ENCODE data around the gene RPUSD1. TPM values are rescaled to one million over a fixed set of nuclear protein-coding genes. Genes with fewer than 3 reads are reported as not detected.
A peak's percentile ranks its signal among the peaks of the same experiment; 100 is the strongest.
"Not testable (repeated sequence)": the region's sequence is repeated elsewhere in the genome, so short reads cannot be mapped to it uniquely, and the experiment has no call there.

Gene RPUSD1
- total RNA-seq, 2 donors from 2014 or later: 8.8 to 11.4 TPM

DNA sequence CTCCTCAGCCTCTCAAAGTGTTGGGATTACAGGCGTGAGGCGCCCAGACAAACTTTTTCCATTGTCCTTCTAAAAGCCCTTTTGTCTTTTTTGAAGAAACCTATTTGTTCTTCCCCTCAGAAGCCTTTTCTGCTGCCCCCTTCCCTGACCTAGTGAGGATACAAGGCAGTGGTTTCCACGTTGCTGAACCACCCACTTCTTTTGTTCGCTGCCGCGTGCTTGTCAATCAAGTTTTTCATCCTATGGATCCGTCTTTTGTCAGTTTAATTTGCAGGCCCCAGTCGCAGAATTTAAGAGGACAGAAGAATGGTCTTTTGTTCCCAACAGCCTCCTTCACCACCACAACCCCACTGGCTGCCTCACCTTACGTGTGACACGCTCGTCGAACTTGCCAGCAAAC is 32.6 kb upstream of the RPUSD1 start:
- DNase-seq (ENCODE audit: low spot score): no peak

DNA sequence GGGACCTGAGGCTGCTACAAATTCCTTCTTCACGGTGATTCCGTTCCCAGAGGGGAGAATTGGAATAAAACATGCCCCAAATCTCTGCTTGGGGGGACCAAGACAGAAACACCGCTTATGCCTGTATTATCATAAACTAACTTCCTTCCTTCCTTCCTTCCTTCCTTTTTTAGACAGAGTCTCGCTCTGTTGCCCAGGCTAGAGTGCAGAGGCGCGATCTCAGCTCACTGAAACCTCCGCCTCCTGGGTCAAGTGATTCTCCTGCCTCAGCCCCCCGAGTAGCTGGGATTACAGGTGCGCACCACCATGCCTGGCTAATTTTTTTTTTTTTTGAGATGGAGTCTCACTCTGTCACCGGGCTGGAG is 31.8 kb upstream of the RPUSD1 start:
- intact Hi-C loops (cut with DNase I); DNase-seq (ENCODE audit: low spot score): not testable (repeated sequence)

More for the DNA sequence above, 32.6 kb upstream of the RPUSD1 start:
- intact Hi-C loops (cut with DNase I): no loop called here

DNA sequence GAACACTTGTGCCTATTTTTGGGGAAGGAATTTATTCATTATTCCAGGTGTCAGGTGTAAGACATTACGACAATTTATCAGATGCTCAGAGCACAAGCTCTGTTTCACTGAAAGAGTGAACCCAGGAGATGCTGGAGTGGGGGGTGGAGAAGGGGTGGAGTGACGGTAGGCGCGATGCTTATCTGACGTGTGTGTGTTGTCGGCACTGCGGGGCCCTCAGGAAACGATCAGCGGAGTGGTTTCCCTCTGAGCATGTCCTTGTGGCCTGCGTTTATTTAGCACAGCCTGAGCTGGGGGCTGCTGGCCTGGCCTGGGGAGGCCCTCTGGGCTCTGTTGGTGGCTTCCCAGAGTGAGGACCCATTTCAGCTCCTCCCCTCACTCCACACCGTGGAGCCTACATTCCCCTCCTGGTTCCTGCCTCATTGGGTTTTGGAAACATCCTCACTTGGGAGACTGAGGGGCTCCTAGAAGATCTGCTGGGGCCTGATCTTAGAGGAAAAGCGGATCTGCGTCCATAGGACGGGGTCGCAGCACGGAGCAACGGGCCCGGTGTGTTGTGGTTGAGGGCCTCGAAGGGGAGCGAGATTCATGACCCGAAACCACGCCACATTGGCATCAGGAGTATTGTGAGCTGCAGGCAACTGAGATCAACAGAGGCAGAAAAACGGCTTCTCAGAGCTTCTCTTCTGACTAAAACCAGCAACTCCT is 31.3 kb upstream of the RPUSD1 start:
- DNase-seq (ENCODE audit: low spot score): no peak
- intact Hi-C loops (cut with DNase I): loop anchor here (5.0 to 10.0 kb wide), 2 partner anchors 233 to 235 kb away; no protein-coding TSS in a partner anchor

DNA sequence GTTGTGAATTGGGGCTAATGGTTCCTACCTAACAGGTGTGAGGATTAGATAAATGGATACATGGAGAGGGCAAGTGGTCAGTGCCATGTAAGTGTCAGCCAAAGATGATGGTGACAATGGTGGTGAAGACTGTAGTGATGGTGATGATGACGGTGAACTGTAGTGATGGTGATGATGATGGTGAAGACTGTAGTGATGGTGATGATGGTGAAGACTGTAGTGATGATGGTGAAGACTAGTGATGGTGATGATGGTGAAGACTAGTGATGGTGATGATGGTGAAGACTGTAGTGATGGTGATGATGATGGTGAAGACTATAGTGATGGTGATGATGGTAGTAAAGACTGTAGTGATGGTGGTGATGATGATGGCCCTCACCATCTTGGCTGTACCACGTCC is 30.4 kb upstream of the RPUSD1 start:
- intact Hi-C loops (cut with DNase I): loop anchor here (5.0 to 10.0 kb wide), 2 partner anchors 234 to 236 kb away; no protein-coding TSS in a partner anchor
- no peak for DNase-seq (ENCODE audit: low spot score)

DNA sequence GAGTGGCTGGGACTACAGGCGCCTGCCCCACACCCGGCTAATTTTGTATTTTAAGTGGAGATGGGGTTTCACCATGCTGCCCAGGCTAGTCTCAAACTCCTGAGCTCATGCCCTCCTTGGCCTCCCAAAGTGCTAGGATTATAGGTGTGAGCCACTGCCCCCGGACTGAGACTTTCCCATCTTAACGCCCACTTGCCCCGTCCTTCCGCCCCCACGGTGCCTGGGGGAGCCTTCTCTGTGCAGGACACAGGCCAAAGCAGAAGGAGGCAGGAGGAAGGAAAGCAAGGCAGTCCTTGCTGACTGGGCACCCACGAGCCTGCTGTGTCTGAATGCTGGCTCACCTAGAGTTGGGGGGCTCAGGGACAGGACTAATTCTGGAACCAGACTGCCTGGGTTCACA is 30.0 kb upstream of the RPUSD1 start:
- intact Hi-C loops (cut with DNase I): loop anchor here (5.0 to 10.0 kb wide), 2 partner anchors 234 to 237 kb away; no protein-coding TSS in a partner anchor
- no peak for DNase-seq (ENCODE audit: low spot score)

DNA sequence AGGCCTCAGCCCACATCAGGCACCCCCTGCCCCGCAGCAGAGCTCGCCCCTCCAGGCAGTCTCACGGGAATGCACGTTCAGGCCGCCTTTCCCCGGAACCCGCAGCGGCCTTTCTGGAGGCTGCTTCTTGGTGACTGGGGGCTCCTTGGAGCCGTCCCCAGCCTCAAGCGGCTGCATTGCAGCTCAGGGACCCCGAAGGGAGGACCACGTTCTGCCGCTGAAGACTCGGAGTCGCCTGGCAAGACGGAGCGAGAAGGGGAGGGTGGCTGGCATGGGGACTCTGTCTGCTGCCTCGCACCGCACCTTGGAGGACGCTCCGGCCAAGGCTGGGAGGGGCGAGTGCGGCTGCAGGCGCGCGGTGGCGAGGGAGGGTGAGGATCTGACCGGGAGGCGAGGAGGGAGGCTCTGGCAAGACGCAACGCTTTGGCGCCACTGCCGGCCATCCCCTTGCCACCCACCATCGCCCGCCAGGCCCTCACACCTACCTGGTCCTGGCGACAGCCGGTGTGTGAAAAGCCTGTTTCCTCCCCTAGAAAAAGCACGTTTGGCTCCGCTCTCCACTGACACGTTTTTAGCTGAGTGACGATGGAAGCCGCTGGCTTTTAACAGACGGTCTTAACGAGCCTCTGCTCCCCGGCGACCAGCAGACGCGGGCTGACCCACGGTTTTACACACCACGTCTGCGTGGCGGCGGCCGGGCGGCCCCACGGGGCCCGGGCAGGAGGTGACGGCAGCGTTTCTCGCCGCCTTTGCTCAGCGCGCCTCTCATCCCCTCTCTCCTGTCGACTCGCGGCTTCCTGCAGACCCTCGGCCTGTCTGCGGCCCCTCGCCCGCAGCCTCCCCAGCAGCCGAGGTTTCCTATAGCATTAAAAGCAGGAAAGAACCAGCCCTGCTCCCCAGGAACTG is 29.1 kb upstream of the RPUSD1 start:
- intact Hi-C loops (cut with DNase I): loop anchor here (5.0 to 10.0 kb wide), 2 partner anchors 235 to 238 kb away; no protein-coding TSS in a partner anchor
- DNase-seq (ENCODE audit: low spot score): peak; percentile 72

DNA sequence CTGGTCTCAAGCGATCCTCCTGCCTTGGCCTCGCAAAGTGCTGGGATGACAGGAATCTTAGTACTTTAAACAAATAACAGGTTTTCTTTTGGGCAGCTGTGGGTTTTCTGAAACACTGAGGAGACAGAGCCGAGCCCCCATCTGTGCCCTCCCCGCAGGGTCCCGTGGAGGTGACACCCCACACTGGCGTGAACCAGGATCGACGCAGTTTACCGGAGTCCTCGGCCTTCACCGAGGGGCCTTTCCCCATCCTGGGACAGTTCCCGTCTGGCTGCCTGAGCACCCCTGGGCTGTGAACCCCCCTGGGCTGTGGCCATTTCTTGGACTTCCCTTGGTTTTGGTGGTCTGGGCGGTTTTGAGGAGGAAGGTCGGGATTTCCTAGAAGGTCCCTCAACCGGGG is 27.7 kb upstream of the RPUSD1 start:
- no peak for DNase-seq (ENCODE audit: low spot score)
- intact Hi-C loops (cut with DNase I): loop anchor here (5.0 to 10.0 kb wide), 2 partner anchors 236 to 239 kb away; no protein-coding TSS in a partner anchor

DNA sequence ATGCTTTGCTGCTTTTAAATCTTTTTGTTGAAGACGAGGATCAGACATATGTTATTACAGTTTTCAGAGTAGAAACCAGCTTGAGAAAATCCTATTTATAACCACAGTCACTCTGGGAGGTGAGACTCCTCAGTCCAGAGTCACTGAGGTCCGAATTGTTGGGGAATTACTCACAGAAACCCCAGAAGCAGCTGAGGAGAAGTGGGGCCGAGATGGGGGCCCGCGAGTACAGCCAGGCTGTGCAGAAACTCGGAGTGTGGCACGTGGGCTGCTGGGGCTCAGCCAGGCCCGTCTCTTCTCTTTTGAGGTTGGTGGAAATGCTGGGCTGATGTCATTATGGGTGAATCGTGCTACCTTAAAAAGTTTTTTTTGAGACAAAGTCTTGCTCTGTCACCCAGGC is 26.8 kb upstream of the RPUSD1 start:
- no peak for DNase-seq (ENCODE audit: low spot score)
- intact Hi-C loops (cut with DNase I): loop anchor here (5.0 to 10.0 kb wide), 2 partner anchors 237 to 240 kb away; no protein-coding TSS in a partner anchor

DNA sequence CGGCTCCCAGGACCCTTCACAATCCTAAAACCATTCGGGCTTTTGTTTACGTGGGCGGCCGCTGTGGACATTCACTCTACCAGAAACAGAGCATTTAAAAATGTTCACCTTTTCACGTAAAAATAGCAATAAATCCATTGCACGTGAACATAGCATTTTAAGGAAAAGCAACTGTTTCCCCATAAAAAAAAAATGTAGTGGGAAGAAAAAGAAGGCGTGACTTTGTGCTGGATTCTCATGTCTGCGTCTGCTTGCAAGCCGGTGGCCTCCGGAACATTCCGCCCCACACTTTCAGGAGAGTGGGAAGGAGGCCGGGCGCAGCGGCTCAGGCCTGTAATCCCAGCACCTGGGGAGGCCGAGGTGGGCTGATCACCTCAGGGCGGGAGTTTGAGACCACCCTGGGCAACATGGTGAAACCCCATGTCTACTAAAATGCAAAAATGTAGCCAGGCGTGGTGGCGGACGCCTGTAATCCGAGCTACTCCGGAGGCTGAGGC is 25.8 kb upstream of the RPUSD1 start:
- intact Hi-C loops (cut with DNase I): loop anchor here in 1 of 2 donors (10.0 kb wide), 1 partner anchor 241 kb away; no protein-coding TSS in a partner anchor
- no peak for DNase-seq (ENCODE audit: low spot score)

DNA sequence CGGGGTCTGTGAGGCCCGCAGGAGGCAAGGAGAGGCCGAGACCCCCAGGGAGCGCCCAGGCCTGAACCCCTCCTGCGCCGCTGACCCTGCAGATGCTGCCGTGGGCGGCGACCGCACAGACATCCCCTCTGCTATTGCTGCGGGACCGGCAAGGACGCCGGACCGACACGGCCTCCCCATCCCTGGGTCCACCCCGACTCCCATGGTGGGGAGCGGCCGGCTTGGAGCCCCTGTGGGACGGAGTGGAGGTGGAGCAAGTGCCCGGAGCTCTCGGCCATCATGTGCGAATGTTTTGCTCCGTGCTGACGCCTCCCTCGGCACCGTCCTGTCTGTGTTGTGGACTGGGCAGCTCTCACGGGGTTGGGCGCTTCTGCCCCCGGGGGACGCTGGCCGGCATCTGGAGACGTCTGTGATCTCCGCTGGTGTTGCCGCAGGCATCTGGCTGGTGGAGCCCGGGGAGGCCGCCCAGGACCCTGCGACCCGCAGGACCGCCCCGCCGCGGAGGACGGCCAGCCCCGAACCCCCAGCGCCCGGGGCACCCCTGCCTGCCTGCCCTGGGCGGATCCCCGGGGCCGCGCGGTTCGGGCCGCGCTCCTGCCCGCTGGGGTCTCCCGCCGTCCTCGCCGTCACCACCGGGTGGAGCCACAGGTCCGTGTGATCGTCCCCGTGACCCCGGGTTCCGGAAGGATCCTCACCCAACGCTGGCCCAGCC is 25.2 kb upstream of the RPUSD1 start:
- peak; percentile 80 for DNase-seq (ENCODE audit: low spot score)
- intact Hi-C loops (cut with DNase I): loop anchor here in 1 of 2 donors (10.0 kb wide), 1 partner anchor 241 kb away; no protein-coding TSS in a partner anchor

DNA sequence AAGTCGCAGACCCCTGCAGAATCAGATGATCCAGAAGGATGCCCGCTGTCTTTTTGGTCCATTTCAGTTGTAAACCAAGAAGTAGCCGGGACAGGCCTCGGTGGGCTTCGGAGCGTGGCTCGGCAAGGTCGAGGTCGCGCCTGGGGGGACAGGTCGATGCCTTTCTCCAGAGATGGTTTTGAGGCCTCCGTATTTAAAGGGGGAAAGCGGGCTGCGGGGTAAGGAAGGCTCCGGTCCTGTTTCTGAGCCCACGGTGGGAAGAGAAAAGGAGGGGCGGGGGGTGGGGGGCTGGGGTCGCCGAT is 19.9 kb upstream of the RPUSD1 start:
- intact Hi-C loops (cut with DNase I): no loop called here
- no peak for DNase-seq (ENCODE audit: low spot score)

DNA sequence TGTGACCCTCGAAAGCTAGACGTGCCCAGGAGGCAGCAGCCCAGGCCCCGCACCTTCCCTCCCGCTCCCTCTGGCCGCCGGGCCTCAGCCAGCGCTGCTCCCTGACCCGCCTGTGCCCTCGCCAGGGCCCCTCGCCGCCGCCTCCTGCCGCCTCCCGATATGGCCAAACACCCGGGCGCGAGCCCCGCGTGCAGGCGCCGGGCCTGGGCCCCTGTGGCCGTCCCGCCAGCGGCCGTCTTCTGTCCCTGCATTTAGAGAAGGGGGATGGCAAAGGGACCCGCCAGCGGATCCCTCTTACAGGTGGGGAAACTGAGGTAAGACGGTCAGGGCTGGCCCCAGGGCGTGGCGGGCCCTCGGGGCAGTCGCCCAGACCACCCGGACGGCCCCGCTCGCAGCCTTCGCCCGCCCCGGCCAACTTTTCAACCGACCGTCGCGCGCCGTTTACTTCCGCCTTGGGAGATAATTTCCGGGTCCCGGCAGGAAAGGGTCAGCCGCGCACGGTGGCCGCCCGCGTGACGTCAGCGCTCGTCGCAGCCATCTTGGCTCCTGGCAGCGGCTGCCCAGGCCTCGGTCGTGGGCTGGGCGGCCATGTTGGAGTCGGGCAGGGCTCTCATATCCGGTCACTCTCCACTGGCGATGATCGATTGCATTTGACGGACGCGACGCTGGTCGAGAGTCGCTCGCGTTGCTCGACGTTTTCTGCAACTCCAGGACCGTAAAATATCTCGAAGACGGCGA is 19.3 kb upstream of the RPUSD1 start:
- intact Hi-C loops (cut with DNase I): no loop called here
- DNase-seq (ENCODE audit: low spot score): peak; percentile 99

DNA sequence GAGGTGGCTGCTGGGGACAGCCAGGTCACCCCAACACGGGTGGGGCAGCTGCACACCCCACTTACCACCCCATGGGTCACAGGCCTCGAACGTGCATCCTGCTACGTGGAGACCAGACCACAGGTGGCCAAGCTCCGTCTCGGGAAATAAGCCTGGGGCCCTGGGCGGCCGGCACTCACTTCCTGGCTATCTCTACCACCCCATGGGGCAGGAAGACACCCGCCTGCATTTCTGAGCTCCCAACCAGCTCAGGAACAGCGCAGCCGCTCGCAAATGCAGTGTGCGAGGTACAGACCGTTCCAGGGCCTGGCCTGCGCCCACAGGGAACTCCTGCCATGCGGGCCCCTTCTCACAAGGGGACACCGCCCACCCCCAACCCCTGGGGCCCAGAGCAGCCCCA is 17.3 kb upstream of the RPUSD1 start:
- intact Hi-C loops (cut with DNase I): no loop called here
- no peak for DNase-seq (ENCODE audit: low spot score)

DNA sequence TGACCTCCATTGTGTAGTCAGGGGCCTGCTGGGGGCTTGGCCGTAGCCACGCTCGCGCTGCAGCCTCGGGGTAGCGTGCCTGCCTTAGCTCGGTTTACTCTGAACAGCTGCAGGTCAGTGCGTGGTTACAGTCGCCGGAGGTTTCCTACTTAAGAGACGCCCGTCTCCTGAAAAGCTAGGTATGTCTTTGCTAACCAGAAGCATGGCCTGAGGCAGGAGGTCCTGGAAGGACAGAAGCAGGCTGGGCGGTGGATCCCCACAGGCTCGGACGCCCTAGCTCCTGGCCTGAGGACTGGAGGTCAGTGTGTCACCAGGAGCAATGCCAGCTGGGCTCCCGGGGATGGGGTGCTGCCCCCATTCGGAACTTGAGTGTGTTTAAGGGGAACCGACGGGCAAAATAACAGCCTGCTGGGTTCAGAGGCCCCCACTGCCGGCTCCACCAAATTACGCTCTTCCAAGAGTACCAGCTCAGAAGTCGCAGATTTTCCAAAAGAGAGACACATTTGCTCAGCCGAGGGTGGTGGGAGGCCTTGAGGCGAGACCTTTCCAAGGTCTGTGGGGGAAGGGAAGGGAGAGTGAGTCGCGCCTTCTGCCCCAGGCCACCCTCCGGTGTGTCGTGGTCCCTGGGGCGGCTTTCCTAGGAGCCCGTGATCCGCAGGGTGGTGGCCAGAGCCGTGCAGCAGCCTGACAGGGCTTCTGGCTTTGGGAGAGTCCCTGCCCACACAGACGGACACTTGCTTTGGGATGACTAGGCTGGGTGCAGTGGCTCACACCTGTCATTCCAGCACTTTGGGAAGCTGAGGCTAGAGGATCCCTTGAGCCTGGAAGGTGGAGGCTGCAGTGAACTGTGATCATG is 16.2 kb upstream of the RPUSD1 start:
- intact Hi-C loops (cut with DNase I): no loop called here
- DNase-seq (ENCODE audit: low spot score): no peak

DNA sequence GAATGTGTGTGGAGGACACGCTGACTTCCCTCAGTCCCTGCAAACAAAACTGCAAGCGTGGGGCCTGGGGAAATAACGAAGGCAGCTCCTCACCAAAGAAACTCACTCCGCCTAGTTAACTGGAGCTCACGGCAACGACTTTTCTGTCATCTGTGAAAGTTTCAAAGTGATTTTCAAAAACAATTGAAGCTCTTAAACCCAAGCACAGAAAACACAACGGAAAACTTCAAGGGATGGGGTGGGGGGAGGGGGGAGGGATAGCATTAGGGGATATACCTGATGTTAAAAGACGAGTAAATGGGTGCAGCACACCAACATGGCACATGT is 15.5 kb upstream of the RPUSD1 start:
- intact Hi-C loops (cut with DNase I): no loop called here
- no peak for DNase-seq (ENCODE audit: low spot score)

DNA sequence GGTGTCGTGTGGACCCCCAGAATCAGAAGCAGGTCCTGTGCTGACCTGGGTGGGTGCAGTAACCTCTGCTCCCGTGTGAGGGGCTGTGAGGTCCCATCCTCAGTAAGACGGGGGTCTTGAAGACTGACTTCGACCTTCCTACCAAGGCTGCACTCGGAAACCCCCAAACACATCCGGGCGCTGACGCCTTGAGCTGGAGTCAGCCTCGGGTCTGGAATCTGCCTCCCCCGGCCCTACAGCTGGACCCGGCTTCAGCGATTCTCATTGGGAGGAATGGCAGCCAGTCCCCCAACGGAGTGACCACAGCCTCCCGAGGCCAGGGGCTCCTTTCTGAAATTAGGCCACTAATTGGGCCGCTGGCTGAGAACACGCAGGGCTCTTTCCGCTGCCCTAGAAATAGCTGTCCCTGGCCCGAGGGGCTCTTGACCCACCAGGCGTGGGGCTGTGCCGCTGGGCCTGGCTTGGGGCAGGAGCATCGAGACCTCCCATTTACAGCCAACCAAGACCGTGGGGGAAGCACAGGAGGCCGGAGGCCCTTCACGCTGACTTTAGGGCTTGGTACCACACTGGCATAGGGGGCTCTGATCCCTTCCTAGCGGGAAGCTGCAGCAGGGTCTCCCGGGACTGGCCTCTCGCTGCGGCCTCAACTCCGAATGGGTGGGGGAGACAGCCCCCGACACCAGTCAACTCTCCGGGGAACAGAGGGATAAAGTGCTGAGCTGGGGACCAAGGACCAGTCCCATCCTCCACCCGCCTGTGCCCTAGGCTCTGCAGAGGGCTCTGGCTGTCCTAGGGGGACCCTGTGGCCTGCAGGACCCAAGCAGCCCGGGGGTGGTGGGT is 15.0 kb upstream of the RPUSD1 start:
- intact Hi-C loops (cut with DNase I): no loop called here
- DNase-seq (ENCODE audit: low spot score): no peak

DNA sequence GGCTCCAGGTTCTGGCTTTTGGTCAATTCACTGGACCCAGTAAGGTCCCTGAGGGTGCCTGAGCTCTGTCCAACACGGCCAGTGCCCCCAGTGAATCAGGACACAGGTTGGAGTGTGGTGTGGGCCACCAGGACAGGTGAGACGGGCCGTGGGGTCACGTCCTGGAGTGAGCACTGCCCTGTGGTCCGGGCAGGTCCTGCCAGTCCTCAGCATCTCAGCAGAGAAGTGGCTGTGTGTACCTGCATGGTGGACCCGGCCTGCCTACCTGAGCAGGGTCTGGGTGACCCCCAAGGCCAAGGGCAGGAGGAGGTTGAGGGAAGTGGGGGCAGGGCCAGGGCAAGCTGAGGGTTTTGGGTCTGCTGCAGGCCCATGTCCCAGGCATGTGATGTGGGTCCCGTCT is 14.3 kb upstream of the RPUSD1 start:
- DNase-seq (ENCODE audit: low spot score): no peak
- intact Hi-C loops (cut with DNase I): no loop called here
